T-helper 9 cell (primary cell): ENCODE measurements around the gene SYNCRIP.
A peak's percentile ranks its signal among the peaks of the same experiment; 100 is the strongest.
"Not testable (repeated sequence)": the region's sequence is repeated elsewhere in the genome, so short reads cannot be mapped to it uniquely, and the experiment has no call there.

Source experiments
- DNase-seq: peaks from one replicate; pipeline ENCODE4 v3.0.0-alpha.2; 2020

The SYNCRIP gene

DNA sequence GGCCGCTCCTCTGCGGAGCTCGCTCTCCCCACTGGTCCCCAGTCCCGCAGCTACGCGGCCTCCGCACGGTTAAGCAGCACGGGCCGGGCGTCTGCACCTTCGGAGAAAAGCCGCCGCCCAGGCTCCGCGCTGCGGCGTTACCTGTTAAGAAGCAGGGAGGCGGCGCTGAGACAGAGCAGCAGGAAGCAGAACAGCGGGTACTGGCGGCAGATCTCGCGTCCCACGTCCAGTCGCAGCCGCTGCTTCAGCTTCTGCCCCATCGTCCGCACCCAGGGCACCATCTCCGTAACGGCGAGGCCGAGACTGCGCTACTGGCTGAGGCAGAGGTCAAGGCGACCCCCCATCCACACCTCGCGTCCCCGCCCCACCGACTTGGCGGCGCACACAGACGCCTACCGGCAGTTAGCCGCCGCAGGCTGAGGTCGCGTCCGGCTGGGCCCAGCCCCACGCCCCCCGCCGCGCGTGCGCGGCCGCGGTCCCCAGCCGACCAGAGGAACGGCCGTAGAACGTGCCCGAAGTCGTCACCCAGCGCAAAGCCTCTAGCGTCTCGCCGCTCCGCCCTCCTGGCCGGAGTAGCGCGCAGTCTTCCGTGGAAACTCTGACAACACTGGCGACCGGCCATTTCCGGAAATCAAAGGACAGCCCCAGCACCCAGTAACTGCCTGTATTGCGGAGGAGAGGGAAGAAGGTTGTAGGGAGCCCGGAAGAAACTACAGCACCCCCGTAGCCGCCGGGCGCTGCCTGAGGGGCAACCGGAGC is 49.1 kb downstream of the SYNCRIP start, which contains the start of gene SNX14:
Gene SNX14, minus strand, starts transcription at position 421 of the 759 bp plus-strand sequence. Its CDS starts 140 bp downstream, at position 281.
- DNase-seq = peak; percentile 60

DNA sequence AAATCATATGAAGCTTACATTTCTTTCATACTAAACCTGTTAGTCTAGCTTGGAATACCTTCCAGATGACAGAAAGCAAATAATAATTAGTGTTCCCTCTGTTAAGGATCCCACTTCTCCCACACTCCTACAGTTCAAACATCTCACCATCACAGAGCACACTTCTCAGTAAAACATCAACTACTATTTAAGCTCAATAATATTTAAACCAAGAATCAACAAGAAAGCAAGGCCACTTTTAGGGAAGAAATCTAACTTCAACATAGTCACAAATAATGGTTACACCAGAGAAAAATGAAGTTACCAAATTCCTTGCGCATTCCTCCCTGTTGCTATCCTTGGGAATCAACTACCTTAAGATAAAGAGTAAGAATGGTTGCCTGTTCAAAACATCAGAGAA is 50.7 kb downstream of the SYNCRIP start:
- no peak for DNase-seq

DNA sequence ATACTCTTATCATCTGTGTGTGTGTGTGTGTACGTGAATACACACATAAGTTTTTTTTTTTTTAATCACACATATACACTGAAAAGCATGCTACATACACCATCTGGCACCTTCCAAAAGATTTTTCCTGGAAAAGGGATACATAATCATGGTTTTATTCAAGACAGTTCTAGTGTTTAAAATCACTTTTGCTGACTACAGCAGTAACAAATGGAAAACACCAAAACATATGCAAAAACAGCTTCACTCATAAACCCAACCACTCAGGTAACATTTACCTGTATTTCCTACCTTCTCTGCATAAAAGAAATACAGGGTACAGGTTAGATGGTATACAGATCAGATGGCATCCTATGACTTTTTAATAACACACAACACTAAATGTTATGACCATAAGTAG is 51.5 kb downstream of the SYNCRIP start:
- no peak for DNase-seq

DNA sequence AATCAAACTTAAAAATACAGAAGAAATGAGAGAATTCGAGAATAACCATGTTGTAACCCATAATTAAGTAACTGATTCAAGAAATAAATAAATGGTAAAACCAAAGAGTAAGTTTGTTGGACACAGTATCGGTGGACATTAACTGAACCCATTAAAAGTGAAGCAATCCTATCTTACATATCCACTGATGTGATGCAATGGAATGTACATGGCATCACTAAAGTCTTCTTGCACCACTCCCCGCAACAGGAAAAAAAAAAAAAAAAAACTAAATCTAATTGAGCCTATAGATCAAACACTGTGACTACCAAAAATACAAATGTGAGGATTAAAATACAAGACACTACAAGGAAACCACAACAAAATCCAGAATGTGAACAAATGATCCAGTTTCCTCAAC is 56.9 kb downstream of the SYNCRIP start:
- DNase-seq = no peak

DNA sequence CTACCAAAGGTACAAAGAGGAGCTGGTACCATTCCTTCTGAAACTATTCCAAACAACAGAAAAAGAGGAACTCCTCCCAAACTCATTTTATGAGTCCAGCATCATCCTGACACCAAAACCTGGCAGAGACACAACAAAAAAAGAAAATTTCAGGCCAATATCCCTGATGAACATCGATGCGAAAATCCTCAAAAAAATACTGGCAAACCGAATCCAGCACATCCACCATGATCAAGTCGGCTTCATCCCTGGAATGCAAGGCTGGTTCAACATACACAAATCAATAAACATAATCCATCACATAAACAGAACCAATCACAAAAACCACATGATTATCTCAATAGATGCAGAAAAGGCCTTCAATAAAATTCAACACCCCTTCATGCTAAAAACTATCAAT is 59.9 kb downstream of the SYNCRIP start:
- not testable (repeated sequence) for DNase-seq

DNA sequence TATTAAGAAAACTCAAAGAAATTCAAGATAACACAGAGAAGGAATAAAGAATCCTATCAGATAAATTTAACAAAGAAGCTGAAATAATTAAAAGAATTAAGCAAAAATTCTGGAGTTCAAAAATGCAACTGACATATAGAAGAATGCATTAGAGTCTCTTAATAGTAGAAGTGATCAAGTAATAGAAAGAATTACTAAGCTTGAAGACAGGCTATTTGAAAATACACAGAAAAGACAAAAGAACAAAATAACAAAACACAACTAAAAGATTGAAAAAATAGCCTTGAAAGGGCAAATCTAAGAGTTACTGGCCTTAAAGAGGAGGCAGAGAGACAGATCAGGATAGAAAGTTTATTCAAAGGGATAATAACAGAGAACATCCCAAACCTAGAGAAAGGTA is 61.1 kb downstream of the SYNCRIP start:
- no peak for DNase-seq

DNA sequence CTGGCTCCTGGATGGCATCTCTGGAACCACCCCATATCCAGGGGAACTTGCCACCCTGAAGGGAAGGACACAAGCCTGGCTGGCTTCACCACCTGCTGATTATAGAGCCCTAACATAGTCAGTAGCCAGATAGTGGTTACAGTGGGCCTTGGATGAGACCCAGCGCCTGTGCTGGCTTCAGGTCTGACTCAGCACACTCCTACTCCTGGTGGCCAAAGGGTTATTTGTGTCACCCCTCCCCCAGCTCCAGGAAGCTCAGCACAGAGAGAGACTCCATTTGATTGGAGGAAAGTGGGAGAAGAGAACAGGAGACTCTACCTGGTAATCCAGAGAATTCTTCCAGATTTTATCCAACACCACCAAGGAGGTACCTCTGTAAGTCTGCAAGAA is 61.8 kb downstream of the SYNCRIP start:
- DNase-seq = no peak

DNA sequence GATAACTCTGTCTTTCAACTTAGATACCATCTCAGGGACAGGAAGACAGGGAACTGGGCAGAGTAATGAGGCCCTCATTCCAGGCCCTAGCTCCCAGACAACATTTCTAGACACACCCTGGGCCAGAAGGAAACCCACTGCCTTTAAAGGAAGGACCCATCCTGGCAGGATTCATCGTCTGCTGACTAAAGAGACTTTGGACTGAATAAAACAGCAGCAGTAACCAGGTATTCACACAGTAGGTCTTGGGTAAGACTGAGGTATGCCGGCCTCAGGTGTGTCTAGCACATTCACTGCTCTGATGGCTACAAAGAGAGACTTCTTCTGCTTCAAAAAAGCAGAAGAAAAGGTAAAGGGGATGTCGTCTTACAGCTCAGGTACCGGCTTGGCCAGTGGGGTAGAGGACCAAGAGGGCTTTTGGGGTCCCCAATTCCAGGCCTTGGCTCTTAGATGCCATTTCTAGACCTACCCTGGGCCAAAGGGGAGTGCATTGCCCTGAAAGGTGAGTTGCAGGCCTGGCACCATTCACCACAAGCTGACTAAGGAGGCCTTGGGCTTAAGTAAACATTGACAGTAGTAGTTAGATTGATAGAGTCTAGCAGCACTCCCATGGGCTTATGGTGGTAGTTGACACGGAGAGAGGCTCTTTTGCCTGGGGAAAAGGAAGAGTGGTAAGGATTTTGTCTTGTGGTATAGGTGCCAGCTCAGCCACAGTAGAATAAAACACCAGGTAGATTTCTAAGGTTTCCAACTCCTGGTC is 62.4 kb downstream of the SYNCRIP start:
- DNase-seq = no peak

DNA sequence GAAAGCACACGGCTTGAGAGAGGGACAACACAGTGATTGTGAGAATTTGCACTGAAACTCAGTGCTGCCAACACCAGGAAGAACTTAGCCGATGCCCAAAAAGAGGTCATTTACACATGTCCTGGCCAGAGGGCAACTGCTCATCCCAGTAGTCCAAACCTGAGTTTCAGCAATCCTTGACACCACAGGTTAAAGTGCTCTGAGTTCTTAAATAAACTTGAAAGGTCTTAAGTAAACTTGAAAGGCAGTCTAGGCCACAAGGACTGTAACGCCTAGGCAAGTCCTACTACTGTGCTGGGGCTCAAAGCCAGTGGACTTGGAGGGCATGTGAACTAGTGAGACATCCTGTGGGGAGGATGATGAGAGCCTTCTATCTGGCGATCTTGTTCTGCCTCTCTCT is 63.1 kb downstream of the SYNCRIP start:
- DNase-seq = no peak

DNA sequence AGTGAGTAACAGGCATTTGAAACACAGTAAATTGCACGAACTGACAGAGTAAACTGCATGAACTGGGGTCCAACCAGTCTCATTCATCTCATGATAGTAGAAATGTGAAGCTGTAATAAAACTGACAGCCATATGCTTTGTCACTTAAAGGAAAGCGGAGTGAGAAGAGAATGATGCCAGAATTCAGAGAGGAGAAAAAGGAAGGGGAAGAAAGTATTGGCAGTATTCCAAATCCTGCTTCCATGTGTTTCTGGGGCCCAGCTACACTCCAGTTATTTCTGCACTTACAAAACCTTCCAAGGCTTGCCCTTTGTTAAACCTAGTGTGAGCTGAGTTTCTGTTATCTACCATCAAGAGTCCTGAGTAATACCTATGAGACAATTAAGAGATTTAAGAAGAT is 66.2 kb downstream of the SYNCRIP start:
- DNase-seq = no peak

DNA sequence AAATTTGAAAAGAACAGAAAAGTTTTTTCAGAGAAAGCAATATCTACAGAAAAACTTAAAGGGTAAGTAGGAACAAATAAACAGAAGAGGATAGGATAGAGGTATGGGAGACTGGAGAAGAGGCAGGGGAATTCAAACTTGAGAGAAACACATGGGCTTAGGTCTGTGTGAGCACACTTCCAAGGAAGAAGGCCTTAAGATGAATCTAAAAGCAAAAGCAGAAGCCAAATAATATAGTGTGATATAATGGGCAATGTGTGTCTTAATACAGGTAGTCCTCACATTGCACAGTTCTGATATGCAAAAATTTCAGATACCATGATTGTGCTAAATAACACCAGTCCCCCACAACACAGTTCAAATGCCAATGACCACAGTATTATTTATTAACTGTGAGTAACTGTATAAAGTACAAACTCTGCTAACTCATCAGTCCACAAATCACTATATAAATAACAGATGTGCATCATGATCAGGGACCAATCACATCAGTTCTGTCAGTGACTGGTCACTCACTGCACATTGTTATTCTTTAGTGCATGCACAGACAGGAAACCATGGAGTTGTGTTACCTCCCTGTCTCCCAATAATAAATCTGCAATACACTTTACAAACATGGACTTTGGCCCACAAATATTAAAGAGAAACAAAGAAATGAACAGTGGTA is 67.6 kb downstream of the SYNCRIP start:
- DNase-seq = no peak

DNA sequence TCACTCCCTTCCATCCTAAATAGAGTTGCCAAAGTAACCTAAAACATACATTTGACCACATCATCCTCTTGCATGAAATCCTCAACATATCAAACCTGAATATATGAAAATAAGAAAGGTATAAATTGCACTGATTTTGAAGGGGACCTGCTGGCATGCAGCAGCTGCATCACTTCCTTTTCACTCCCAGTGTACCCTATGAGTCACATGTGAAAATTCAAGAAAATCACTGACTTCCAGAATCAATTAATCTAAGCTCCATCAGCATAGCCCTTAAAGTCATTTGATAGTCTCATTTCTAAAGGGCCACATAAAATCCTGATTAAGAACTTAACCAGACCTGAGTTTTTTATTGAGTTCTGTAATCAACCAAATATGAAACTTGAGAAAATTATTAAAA is 73.4 kb downstream of the SYNCRIP start:
- DNase-seq = no peak

DNA sequence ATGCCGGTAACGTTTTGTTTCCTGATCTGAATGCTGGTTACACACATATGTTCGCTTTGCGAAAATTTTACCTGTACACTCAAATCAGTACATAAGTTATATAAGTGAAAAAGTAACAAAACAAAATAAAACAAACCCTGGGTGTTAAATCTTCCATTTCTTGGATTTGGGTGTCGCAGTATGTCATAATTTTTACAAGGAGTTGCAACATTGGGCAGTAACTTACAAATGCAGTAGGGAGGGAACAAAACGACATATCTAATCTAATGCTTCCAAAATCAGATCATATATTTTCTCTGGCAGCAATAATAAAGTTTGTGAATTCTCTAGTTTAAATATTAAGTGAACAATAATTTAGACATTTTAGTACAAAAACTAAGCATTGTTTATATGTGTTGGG is 74.3 kb downstream of the SYNCRIP start:
- no peak for DNase-seq

DNA sequence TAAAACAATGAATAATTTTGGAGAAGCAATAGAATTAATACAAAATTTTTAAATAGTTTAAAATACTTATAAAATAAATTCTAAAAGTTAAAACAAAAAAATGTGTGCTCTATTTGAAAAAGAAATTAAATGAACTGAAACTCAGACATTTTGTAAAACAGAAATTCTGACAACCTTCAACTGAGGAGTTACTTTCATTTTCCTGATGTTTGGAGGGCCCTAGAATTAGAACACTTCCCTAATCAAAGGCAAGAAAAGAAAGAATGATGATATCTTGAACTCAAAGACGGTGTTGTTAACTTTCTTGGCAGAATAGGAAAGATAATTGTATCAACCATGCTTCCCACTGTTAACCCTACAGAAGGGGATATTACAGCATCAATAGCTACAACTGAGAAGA is 77.0 kb downstream of the SYNCRIP start:
- DNase-seq = no peak

DNA sequence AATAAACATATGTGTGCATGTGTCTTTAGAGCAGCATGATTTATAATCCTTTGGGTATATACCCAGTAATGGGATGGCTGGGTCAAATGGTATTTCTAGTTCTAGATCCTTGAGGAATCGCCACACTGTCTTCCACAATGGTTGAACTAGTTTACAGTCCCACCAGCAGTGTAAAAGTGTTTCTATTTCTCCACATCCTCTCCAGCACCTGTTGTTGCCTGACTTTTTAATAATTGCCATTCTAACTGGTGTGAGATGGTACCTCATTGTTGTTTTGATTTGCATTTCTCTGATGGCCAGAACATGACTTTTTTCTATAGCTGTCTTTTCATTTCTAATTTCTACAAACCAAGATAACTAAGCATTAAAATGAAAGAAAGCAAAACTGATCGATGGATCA is 78.5 kb downstream of the SYNCRIP start:
- DNase-seq = not testable (repeated sequence)
